HG02943 (cell line): Measurements from ENCODE around the gene TMEM245.

ENCODE experiments used
- ATAC-seq: cut with Tn5 transposase; IDR thresholded peaks from one replicate; pipeline ENCODE4 v1.9.1; 2021; ENCODE audit warnings: mild to moderate bottlenecking, low read depth, moderate library complexity; ENCODE audit not compliant: unreplicated experiment

Gene TMEM245

GRCh38 chr9:109107402-109108240, 12.1 kb downstream of the TMEM245 start:
- no peak for ATAC-seq

- ATAC-seq: no peak
Observed at GRCh38 chr9:109101810-109102209, 17.9 kb downstream of the TMEM245 start.

- ATAC-seq: no peak
Observed at GRCh38 chr9:109101202-109101595, 18.5 kb downstream of the TMEM245 start.

GRCh38 chr9:109100543-109101201, 19.1 kb downstream of the TMEM245 start:
- no peak for ATAC-seq

GRCh38 chr9:109098960-109099308, 20.8 kb downstream of the TMEM245 start:
- ATAC-seq: no peak

GRCh38 chr9:109098171-109098959, 21.4 kb downstream of the TMEM245 start:
- ATAC-seq: no peak

GRCh38 chr9:109097146-109097545, 22.6 kb downstream of the TMEM245 start:
- no peak for ATAC-seq

GRCh38 chr9:109095321-109095720, 24.4 kb downstream of the TMEM245 start:
- ATAC-seq: no peak

GRCh38 chr9:109094268-109094667, 25.5 kb downstream of the TMEM245 start:
- no peak for ATAC-seq

GRCh38 chr9:109092587-109092986, 27.2 kb downstream of the TMEM245 start:
- ATAC-seq: no peak

GRCh38 chr9:109092051-109092580, 27.6 kb downstream of the TMEM245 start:
- ATAC-seq: no peak

- ATAC-seq: no peak
Observed at GRCh38 chr9:109088221-109088620, 31.5 kb downstream of the TMEM245 start.

- ATAC-seq: no peak
Observed at GRCh38 chr9:109087795-109088194, 32.0 kb downstream of the TMEM245 start.

GRCh38 chr9:109086221-109086620, 33.5 kb downstream of the TMEM245 start:
- no peak for ATAC-seq

GRCh38 chr9:109085510-109085909, 34.2 kb downstream of the TMEM245 start:
- no peak for ATAC-seq

GRCh38 chr9:109083813-109084405, 35.8 kb downstream of the TMEM245 start:
- ATAC-seq: no peak

- ATAC-seq: no peak
Observed at GRCh38 chr9:109083141-109083540, 36.6 kb downstream of the TMEM245 start.

GRCh38 chr9:109082091-109082620, 37.6 kb downstream of the TMEM245 start:
- no peak for ATAC-seq

- ATAC-seq: no peak
Observed at GRCh38 chr9:109074236-109074889, 45.4 kb downstream of the TMEM245 start.
